ENCODE data around the gene SEC16A.

The SEC16A gene

DNA sequence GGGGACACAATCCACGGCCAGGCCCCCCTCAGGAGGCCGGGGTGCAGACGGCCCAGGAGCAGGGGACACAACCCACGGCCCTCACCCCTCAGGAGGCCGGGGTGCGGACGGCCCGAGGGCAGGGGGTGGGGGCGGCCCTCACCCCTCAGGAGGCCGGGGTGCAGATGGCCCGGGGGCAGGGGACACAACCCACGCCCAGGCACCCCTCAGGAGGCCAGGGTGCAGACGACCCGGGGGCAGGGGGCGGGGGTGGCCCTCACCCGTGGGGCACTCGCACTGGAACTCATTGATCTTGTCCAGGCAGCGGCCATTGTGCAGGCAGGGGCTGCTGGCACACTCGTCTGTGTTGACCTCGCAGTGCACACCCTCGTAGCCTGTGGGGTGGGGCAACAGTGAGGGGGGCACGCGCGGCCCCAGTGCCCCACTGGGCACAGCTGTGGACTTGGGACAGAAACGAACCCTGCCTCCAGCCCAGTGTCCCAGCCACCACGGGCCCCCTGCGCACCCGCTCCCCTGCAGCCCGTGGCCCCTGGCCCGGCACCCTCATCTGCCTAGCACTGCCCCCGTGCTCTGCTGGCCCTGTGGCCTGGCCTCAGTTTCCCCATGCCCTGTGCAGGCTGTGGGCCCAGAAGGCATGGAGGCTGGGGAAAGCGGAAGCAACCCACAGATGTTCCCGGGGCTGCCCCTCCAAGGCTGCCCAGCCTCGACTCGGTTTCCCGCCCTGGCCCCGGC is 34.3 kb upstream of the SEC16A start:
- no peak for DNase-seq

DNA sequence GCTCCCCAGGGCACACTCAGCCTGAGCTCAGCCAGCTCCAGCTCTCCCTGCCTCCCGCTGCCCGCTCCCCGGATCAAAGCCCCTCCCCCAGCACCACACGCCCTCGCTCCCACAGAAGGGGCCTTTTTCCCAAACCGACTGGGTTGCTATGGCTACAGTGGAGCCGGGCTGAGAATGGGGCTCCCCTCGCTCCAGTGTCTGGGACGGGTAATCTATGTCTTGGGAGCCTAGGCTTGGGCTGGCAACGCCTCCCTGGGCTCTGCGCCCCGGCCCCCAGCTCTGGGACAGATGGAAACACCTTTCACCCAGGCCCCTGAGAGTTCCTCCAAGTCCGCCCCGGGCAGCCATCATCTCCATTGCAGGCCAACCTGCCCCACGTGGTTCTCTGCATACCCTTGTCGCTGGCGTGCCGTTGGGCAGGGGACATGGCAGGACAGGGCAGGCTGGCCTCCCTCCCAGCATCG is 33.4 kb upstream of the SEC16A start:
- no peak for DNase-seq

DNA sequence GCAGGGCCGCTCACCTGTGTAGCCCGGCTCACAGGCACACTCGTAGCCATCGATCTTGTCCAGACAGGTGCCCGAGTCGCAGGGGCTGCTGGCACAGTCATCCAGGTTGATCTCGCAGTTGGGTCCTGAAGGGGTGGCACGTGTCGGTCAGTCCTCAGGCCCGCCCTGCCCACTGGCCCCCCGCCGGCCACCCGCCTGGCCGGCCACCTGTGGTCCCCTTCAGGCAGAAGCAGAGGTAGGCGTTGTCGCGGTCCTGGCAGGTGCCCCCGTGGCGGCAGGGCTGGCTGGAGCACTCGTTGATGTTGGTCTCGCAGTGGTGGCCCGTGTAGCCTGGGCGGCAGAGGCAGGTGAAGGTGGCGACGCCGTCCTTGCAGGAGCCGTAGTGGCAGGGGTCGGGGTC is 32.4 kb upstream of the SEC16A start:
- DNase-seq, result no peak

GRCh38 chr9:136514022-136514714 is 31.3 kb upstream of the SEC16A start:
- no peak for DNase-seq

DNA sequence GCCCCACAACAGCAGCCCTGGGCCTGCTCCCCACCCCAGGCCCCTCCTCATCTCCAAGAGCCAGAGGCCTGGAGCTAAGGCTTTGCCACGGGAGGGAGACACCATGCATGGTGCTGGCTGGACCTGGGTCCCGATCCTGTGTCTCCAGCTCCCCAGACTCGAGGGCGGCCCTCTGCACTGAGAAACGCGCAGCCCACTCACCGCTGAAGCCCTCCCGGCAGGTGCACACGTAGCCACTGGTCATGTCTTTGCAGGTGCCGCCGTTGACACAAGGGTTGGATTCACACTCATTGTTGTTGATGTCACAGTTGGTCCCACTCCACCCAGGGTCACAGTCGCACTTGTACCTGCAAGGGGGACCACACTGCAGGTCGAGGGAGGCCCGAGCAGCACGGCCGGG is 30.4 kb upstream of the SEC16A start:
- DNase-seq, result no peak

- DNase-seq, result no peak
Observed at GRCh38 chr9:136512651-136513071, 29.8 kb upstream of the SEC16A start.

DNA sequence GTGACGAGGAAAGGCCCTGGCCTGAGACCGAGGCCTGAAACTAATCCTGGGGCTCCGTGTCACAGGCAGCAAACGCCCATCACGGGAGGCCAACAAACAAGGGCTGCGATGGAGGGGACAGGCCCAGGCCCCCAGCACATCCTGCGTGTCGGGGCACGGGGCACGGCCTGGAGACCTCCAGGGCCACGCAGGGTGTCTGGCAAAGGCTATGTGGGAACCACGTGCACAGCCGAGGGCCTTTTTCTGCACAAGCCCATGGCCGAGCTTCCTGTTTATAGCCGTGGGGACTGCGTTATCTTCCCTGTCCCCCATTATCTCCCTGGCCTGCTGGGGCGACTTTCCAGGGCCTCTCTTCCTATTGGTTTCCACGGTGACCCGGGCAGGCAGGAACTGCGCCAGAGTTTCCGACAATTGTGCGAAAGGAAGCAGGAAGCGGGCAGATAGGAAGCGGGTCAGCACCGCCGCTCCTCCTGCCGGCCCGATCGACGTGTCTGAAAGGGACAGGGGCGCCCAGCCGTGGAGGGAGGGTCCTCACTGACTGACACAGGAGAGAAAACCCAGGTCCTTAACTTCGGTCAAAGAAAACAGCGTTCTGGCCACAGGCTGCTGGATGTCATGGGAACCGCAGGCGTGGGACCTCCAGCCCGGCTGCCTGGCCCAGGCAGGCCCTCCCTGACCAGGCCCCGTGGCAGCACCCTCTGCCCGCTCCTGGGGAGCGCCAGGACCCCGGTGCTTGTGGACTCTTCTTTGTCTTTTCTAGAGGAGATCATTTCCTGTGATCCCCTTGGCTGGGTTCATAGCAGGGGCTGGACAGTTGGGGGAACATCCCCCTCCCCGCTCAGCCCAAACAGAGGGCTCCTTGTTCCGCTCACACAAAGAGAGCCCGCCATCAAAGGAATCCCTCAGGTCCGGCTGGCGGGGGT is 29.1 kb upstream of the SEC16A start:
- DNase-seq, result no peak

DNA sequence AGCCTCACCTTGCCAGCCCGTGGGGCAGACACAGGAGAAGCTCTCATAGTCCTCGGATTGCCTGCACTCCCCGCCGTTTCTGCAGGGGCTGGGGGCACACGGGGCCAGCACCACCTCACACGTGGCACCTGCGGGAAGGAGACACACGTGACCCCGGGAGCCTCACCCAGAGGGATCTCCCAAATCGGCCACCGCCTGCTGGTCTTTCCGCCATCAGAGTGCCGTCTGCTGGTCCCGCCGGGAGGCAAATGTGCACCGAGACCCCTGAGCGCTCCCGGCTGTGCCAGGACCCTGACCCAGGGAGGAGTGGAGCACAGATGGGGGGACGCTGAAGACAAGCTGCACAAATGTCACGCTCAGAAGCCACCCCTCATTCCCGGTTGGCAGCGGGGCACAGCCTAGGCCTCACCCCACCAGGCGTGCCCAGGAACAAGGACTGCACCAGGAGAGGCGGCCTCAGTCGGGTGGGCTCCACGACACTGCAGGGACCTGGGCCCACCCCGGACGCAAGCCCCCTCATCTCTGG is 28.4 kb upstream of the SEC16A start:
- DNase-seq, result no peak

DNA sequence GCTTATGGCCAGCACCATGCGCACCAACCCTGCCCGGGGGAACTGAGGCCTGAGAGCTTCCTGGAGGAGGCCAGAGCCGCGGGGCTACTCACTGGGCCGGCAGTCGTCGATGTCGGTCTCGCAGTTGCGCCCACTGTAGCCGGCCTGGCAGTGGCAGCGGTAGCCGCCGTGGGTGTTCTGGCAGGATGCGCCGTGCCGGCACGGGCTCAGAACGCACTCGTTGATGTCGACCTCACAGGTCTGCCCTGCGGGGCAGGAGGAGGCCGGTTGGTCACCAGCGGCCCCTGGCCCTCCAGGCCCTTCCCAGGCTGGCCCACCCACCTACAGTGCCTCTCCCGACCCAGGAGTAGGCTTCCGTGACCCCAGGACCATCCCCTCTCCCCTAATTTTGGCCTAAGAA is 27.7 kb upstream of the SEC16A start:
- no peak for DNase-seq

DNA sequence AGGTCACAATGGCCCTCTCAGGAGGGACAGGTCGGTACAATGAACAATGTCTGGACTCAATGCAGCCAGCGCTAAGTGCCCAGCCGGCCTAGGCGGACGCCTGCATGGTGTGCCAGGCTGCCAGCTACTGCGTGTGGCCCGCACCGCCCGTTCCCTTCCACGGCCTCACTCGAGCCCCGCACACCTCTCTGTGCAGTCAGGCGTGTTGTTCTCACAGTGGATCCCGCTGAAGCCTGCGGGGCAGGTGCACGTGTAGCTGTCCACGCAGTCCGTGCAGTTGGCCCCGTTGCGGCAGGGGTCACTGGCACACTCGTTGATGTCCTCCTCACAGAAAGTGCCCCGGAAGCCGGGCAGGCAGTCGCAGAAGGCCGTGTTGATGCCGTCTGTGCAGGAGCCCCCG is 26.7 kb upstream of the SEC16A start:
- DNase-seq, result no peak

- no peak for DNase-seq
Observed at GRCh38 chr9:136508729-136509500, 26.1 kb upstream of the SEC16A start.

- no peak for DNase-seq
Observed at GRCh38 chr9:136507992-136508375, 25.1 kb upstream of the SEC16A start.

- DNase-seq, result no peak
Observed at GRCh38 chr9:136507221-136507991, 24.6 kb upstream of the SEC16A start.

DNA sequence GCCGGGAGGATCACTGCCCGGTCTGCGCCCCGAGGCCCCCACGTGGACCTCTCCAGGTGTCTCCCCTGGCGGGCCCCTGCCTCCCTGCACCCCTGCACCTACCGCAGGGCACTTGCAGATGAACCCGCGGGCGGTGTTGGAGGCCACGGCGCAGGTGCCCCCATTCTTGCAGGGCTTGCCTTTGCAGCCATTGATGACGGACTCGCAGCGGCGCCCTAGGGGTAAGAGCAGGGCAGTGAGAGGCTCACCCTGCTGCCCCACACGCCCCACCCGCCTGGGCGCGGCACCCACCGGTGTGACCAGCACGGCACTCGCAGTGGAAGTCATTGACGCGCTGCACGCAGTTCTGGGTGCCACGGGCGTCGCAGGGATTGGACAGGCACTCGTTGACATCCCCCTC is 23.6 kb upstream of the SEC16A start:
- no peak for DNase-seq

DNA sequence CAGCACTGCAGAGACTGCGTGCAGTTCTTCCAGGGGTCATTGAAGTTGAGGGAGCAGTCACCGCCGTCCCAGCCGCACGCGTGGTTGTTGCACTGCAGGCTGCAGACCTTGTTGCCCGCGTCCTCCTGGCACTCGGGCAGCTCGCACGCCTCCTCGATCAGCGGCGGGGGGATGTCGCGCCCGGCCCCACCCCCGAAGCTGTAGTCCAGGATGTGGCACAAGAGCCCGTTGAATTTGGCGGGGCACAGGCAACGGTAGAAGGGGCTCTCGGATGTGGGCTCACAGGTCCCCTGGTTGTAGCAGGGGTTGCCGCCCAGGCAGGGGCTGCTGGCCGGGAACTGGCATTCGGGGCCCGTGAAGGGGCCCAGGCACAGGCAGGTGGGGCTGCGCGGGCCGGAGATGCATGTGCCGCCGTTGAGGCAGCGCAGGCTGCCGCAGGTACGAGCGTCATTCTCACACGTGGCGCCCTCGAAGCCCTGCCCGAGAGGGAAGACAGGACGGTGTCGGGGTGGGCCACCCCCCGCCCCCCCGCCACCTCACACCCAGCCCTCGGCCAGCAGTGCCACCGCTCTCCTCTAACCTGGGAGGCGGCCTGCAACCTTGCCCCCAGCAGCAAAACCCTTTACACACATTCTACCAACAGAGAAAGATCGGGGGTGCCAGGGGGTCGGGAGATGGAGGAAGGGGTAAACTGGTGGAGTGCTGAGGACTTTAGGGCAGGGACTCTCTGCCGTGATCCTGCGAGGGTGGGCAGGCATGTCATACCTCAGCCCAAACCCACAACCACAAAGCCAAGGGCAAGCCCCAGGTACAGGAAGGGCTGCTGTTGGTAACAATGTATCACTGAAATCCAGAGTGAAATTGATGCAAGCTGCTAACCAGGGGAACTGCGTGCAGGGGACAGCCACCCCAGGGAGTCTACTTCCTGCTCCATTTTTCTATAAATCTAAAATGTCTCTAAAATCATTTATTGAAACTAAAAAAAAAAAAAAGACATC is 22.9 kb upstream of the SEC16A start:
- DNase-seq, result no peak

- DNase-seq, result no peak
Observed at GRCh38 chr9:136504512-136505348, 21.9 kb upstream of the SEC16A start.

GRCh38 chr9:136502940-136503550 is 20.2 kb upstream of the SEC16A start:
- DNase-seq, result no peak

- DNase-seq, result no peak
Observed at GRCh38 chr9:136502196-136502595, 19.4 kb upstream of the SEC16A start.

DNA sequence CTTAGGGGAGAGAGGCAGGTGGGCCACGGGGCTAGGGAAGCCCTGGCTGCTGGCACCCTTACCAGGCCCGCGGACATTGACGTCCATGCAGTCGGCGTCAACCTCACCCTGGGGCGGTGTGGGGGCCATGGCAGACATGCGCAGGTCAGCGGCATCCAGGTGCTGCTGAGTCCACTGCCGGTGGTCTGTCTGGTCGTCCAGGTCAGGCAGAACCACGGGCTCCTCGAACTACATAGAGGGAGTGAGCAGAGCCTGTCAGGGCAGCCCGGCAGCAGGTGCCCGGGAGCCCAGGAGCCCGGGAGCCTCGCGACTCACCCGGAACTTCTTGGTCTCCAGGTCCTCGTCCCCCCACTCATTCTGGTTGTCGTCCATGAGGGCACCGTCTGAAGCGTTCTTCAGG is 18.8 kb upstream of the SEC16A start:
- no peak for DNase-seq

Data from MV-4-11 (cell line).